NCI-H2029 treated with DMSO at 0.1 percent for 48 hours (cell line): ENCODE data around the gene SALL1.

Experiments used
- DNase-seq: peaks from one replicate; lab custom pipeline; 2025; lab: John Stamatoyannopoulos, UW

The SALL1 gene

DNA sequence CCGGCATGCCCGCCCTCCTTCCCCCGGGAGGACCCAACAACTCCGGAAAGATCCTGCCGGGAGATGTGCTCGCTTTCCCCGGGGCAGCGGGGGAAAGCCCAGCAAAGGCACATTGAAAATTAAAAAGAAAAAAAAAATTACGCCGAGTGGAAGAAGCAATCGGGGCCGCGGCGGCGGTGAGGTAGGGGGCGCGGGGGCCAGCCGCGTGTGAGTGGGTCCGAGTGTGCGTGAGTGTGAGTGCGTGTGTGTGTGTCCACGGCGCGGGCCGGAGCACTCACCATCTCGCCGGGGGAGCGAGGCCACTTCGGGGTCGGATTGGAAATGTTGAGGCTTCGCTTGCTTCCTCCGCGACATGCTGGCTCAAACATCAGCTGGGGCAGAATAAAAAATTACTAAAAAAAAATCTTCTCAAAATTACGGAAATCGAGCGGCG, at the start of gene SALL1:
TSS of gene SALL1 (minus strand) at position 383 of the 433 bp plus-strand sequence. CDS start at position 354, 29 bp downstream.
- no peak for DNase-seq

- no peak for DNase-seq
Observed at GRCh38 chr16:51200793-51201192, 49.7 kb upstream of the SALL1 start.

- no peak for DNase-seq
Observed at GRCh38 chr16:51197953-51198748, 47.1 kb upstream of the SALL1 start.

- DNase-seq = no peak
Observed at GRCh38 chr16:51193879-51194278, 42.8 kb upstream of the SALL1 start.

GRCh38 chr16:51184702-51185433, 33.8 kb upstream of the SALL1 start:
- DNase-seq = no peak

GRCh38 chr16:51181503-51181811, 30.4 kb upstream of the SALL1 start:
- DNase-seq = no peak

DNA sequence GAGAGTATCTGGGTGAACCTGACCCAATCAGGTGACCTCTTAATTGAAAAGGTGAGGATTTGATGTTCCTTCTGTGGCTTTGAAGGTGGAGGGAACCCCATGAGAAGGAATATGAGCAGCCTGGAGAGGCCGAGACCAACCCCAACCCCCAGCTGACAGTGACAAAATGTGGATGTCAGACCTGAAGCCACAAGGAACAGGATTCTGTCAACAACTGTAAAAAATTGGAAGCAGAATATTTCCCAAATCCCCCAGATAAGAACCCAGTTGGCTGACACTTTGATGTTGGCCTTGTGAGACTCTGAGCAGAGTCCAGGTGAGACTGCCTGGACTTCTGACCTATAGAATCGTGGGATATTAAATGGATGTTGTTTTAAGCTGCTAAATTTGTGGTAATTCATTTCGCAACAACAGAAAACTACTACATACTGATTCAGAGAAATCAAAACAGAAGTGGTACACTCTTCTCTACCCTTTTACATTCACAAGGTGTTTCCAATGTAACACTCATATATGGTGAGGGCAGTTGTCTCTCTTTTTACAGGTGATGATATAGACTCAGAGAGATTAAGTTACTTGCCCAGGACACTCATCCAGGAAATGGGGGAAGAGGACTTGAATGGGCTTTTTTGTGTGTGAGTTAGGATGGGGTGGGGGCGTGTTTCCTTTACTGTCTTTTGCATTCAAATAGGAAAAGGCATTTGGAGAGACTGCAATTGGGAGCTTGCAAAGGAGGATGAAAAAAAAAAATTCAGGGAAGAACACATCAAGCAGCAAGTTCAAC, 29.8 kb upstream of the SALL1 start:
- no peak for DNase-seq

GRCh38 chr16:51175081-51175480, 24.0 kb upstream of the SALL1 start:
- no peak for DNase-seq

DNA sequence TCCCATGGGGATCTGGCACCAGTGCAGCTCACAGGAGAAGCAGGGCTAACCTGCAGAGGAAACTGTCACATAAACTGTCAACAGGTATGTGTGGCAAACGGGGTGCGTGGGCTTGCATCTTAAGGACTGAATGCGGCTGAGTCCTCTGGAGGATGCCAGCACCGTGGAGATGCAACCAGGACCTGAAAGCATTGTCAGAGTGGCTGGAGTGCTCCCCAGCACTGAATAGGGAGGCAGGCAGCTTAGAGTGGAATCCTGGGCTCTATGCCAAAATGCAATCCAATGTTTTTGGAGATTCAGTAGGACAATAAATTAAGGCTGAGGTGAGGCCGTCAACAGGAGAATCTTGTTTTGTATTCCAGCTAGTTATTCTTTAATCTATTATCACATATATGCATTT, 21.3 kb upstream of the SALL1 start:
- DNase-seq = no peak

- DNase-seq = no peak
Observed at GRCh38 chr16:51168755-51169154, 17.7 kb upstream of the SALL1 start.

GRCh38 chr16:51167170-51167895, 16.3 kb upstream of the SALL1 start:
- DNase-seq = peak; percentile 47

DNA sequence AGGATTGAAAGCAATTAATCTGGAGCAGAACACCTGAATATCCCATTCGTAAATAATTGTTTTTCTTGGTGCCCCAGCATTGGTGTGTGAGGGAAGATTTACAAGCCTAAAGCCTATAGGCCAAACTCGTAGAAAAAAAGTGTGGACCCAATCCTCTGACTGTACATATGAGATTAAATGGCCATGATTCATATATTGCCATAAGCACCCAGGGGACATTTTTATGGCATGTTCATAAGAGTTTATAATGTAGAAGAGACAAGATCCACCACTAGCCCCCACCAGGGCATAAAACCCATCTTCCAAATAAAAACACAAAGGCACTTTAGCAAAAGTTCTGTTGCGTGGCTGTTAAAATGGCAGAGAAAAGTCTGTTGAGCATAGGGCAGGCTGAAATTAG, 15.5 kb upstream of the SALL1 start:
- DNase-seq = no peak

- DNase-seq = no peak
Observed at GRCh38 chr16:51166091-51166490, 15.0 kb upstream of the SALL1 start.

DNA sequence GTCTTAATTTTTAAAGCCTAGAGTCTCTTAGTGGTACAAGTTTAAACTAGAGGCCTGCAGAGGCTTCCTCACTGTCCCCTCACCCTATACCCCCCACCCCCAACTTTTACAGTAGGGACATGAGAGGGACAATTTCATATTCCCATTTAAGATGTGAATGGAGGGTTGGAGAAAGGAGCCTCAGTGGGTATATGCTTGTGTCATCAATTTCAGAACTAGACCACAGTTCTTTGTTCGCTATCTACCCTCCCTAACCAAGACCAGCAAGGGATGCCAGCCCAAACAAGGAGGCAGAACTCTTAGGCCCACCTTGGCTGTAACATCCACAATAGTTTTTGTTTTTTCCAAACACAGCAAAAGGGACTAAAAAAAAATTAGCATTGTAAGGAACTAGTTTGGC, 14.0 kb upstream of the SALL1 start:
- DNase-seq = no peak

- DNase-seq = no peak
Observed at GRCh38 chr16:51164574-51164973, 13.5 kb upstream of the SALL1 start.

- no peak for DNase-seq
Observed at GRCh38 chr16:51163894-51164566, 13.0 kb upstream of the SALL1 start.

DNA sequence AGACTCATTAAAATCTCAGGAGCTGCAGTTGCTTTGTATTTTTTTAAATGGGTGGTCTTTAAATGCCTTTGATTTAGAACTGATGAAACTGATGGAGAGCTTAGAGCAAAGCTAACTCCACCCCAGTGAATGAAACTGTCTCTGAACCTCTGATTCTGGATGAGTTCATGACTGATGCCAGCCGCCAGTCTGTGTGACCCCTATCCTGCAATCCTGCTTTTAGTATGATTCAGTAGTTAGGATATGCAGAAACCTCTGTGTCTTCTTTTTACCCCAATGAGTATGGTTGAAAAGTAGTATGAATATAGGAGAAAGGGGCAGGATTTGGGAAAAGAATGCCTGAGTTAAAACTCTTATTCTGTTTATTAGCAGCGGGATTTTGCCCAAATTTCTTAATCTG, 12.3 kb upstream of the SALL1 start:
- no peak for DNase-seq

- DNase-seq = no peak
Observed at GRCh38 chr16:51161440-51162195, 10.5 kb upstream of the SALL1 start.

DNA sequence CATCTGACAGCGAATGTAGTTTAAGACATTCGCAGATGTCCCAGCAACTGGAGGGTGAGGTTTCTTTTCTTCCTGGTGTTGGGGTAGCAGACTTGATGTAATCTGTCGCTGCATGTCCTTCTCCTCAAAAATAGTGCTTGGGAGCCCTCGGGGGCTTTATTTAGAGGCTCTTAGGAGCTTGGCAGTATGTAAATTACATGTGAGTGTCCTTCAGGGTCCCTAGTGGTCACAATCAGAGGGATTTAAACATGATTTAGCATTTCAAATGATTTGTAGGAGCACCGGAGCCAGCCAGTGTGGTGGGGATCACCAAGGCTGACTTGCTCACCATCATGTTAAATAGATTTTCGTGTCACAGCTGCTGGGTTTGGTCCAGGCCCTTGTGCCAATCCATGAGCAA, 8.8 kb upstream of the SALL1 start:
- DNase-seq = no peak

GRCh38 chr16:51159296-51159695, 8.2 kb upstream of the SALL1 start:
- DNase-seq = no peak

GRCh38 chr16:51157698-51158097, 6.6 kb upstream of the SALL1 start:
- no peak for DNase-seq
